Gastroesophageal sphincter (tissue), 3 donors: ENCODE data around the gene FHOD3.

Source experiments
- EP300 ChIP-seq: sonication (generic); formaldehyde crosslinking; IDR thresholded peaks from one replicate; pipeline ENCODE4 v1.6.1; 2017; ENCODE audit warnings: antibody characterized with exemption, mild to moderate bottlenecking
- POLR2A ChIP-seq, 2 donors: fragments of 450-650 bp; IDR thresholded peaks; one replicate each; pipeline ENCODE4 v1.6.1; 2017; ENCODE audit warnings: antibody characterized with exemption in 2 of 2, mild to moderate bottlenecking in 2 of 2, moderate library complexity in 1 of 2
- TF ChIP-seq, protein P1 (sequence below), 4 experiments: fragments of 200-600 bp in 2 of 4; fragments of 450-650 bp in 2 of 4; sonication (generic) in 1 of 4; IDR thresholded peaks; one replicate each; pipeline ENCODE4 v1.5.1; 2017 to 2019; ENCODE audit warnings: antibody characterized with exemption in 4 of 4, mild to moderate bottlenecking in 2 of 4, moderate library complexity in 2 of 4

DNA sequence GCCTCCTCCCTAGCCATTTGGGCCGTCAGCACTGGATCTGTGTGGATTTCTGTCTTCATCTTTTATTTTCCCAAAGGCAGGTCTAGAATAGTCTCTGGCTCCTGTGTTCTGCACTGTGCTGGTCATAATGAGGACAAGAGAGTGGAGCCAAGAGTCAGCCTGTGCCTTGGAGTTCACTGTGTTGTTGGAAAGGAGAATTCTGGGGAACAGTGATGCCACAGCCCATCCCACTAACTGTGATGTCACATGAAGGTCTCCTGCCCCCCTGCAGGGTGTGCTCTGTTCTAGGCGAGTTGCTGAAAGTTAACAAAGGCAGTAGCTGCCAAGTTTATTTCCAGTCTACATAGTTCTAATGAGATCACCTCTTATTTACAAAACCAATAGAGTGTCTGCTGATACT is 282.8 kb downstream of the FHOD3 start:
- no peak for TF ChIP-seq POLR2A (IDR thresholded peaks at IDR 0.05)
- TF ChIP-seq, protein P1, sequence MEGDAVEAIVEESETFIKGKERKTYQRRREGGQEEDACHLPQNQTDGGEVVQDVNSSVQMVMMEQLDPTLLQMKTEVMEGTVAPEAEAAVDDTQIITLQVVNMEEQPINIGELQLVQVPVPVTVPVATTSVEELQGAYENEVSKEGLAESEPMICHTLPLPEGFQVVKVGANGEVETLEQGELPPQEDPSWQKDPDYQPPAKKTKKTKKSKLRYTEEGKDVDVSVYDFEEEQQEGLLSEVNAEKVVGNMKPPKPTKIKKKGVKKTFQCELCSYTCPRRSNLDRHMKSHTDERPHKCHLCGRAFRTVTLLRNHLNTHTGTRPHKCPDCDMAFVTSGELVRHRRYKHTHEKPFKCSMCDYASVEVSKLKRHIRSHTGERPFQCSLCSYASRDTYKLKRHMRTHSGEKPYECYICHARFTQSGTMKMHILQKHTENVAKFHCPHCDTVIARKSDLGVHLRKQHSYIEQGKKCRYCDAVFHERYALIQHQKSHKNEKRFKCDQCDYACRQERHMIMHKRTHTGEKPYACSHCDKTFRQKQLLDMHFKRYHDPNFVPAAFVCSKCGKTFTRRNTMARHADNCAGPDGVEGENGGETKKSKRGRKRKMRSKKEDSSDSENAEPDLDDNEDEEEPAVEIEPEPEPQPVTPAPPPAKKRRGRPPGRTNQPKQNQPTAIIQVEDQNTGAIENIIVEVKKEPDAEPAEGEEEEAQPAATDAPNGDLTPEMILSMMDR (IDR thresholded peaks at IDR 0.05), result peak in 2 of 4 experiments; percentile 8 to 33
- TF ChIP-seq EP300, result no peak
